Measurements from ENCODE around the gene RAB1B.

RAB1B gene

GRCh38 chr11:66325263-66325671, 56.8 kb downstream of the RAB1B start:
- no peak for DNase-seq

- no peak for DNase-seq
Observed at GRCh38 chr11:66326261-66327111, 58.0 kb downstream of the RAB1B start.

Data from NCI-H1417 (cell line).